CD4-positive, alpha-beta T cell treated with Interleukin-21 for 1 hour (primary cell): ENCODE results near the gene MAP3K14.

Source experiments
- DNase-seq: peaks from one replicate; pipeline ENCODE4 v3.0.0-alpha.2; 2020

Gene MAP3K14

DNA sequence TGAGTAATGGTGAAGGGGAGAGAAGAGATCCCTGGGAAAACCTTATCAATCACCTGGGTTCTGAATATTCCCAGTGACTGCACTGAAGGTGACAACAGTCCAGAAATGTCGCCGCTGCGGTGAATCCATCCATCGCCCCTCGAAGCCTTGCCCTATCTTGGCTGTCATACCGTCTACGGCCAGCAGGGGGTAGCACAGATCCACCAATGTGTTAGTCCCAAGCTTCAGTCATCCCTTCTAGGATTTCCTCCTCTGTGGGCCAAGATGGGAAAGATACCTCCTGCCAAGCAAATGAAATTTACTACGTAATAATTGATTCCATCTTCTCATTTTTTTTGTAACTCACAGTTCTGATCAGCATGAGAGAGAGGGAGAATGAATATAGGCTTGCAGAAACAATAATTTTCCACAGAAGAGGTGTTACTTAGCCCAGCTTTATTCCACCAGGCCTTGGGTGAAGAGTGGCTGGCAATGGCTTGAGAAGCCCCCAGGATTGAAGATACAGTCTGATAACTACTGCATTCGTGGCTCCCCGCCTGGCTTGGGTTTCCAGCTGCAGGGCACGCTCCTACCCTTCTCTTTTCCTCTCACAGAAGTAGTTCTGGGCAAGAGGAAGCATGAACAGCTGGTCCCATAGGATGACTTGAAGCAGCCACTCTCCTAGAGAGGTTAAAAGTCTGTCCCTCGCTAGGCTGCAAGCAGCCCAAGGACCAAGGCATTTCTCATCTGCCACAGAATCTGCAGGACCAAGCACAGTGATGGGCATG, 97.7 kb downstream of the MAP3K14 start:
- DNase-seq = peak; percentile 87
